GM21515 (cell line): Measurements from ENCODE around the gene CANT1.

Experiments
- ATAC-seq: cut with Tn5 transposase; IDR thresholded peaks from one replicate; pipeline ENCODE4 v1.9.1; 2021; ENCODE audit not compliant: unreplicated experiment

Gene CANT1

GRCh38 chr17:78997231-78997741, 12.3 kb downstream of the CANT1 start:
- ATAC-seq: no peak

GRCh38 chr17:78996781-78997201, 12.8 kb downstream of the CANT1 start:
- no peak for ATAC-seq

GRCh38 chr17:78995761-78996451, 13.7 kb downstream of the CANT1 start:
- no peak for ATAC-seq

GRCh38 chr17:78995022-78995760, 14.4 kb downstream of the CANT1 start:
- ATAC-seq: no peak

- ATAC-seq: no peak
Observed at GRCh38 chr17:78993981-78994671, 15.4 kb downstream of the CANT1 start.

- no peak for ATAC-seq
Observed at GRCh38 chr17:78993241-78993956, 16.2 kb downstream of the CANT1 start.

GRCh38 chr17:78992542-78993212, 16.9 kb downstream of the CANT1 start:
- ATAC-seq: no peak

- ATAC-seq: no peak
Observed at GRCh38 chr17:78991906-78992532, 17.5 kb downstream of the CANT1 start.

- no peak for ATAC-seq
Observed at GRCh38 chr17:78991017-78991738, 18.4 kb downstream of the CANT1 start.

- no peak for ATAC-seq
Observed at GRCh38 chr17:78990349-78991016, 19.1 kb downstream of the CANT1 start.

- no peak for ATAC-seq
Observed at GRCh38 chr17:78988152-78988551, 21.4 kb downstream of the CANT1 start.

GRCh38 chr17:78986649-78987328, 22.8 kb downstream of the CANT1 start:
- ATAC-seq: no peak

GRCh38 chr17:78986048-78986648, 23.4 kb downstream of the CANT1 start:
- no peak for ATAC-seq

- ATAC-seq: no peak
Observed at GRCh38 chr17:78985395-78985794, 24.2 kb downstream of the CANT1 start.

GRCh38 chr17:78981010-78981888, 28.3 kb downstream of the CANT1 start:
- no peak for ATAC-seq

- no peak for ATAC-seq
Observed at GRCh38 chr17:78980624-78980972, 29.0 kb downstream of the CANT1 start.
